Central memory CD4-positive, alpha-beta T cell (primary cell): ENCODE measurements around the gene CLIP4.
A peak's percentile ranks its signal among the peaks of the same experiment; 100 is the strongest.
"Not testable (repeated sequence)": the region's sequence is repeated elsewhere in the genome, so short reads cannot be mapped to it uniquely, and the experiment has no call there.

Source experiments
- DNase-seq: peaks from one replicate; pipeline ENCODE4 v3.0.0; 2022
- total RNA-seq, 3 experiments: gene quantifications; one replicate each; lab custom pipeline; 2026; lab: John Stamatoyannopoulos, UW

The CLIP4 gene
- total RNA-seq, result 51.4 to 123 (median 117) reads per million in 3 experiments

DNA sequence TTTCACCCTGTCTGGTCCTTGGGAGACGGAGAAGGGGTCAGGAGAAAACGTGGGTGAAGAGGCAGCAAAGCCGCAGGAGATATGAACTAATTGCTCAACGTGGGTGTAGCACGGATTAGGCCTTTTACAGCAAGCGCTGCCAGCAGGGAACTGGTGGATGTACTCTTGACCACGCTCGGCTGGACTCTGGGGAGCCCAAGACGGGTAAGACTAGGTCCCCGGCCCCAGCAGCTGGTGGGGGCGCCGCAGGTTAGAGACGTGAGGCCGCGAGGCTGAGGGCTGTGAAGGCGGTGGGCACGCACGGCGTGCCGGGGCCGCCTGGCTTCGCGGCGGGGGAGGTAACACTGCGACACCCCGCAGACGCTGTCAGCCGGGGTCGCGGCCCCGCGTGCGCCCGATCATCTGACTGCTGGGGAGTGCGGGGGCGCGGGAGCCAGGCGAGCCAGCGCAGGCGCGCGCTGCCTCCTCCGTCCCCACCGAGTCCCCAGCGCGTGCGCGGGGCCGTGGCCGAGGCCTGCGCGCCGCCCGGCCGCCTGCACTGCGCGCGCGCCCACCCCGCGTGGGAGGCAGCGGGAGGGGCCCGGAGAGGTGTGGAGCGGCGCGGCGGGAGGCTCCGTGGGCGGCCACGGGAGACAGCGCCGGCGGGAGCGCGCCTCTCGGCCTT lies at the start of gene CLIP4:
Gene CLIP4, plus strand, starts transcription at position 470 of the 664 bp plus-strand sequence. CDS start 5,974 bp downstream, outside the sequence.
- DNase-seq, result peak; percentile 73

DNA sequence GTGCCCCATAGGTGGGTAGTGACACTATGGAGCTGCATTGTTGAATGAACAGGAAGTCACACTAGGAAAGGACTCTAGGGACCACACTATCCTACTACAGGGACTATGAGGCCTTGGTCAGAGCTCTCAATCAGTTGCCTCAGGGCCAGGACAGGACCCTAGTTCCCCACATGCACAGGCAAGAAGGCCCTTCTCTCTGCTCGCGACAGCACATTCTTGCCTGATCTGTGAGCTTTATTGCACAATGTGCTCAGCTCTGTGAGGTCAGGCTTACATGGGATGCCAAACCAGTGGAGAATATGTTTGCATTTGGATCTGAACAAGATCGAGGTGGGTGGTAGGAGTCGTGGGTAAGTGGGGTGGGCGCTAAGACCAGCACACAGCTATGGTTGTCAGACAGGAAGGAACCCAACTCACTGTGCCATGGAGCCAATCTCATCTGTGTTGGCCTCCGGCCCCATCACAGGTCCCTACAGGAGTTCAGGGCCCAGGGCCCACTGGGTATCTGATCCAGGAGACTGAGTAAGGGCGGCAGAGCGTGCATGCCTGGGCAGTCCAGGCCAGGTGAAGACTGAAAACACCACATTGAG lies 48.8 kb upstream of the CLIP4 start:
- no peak for DNase-seq

DNA sequence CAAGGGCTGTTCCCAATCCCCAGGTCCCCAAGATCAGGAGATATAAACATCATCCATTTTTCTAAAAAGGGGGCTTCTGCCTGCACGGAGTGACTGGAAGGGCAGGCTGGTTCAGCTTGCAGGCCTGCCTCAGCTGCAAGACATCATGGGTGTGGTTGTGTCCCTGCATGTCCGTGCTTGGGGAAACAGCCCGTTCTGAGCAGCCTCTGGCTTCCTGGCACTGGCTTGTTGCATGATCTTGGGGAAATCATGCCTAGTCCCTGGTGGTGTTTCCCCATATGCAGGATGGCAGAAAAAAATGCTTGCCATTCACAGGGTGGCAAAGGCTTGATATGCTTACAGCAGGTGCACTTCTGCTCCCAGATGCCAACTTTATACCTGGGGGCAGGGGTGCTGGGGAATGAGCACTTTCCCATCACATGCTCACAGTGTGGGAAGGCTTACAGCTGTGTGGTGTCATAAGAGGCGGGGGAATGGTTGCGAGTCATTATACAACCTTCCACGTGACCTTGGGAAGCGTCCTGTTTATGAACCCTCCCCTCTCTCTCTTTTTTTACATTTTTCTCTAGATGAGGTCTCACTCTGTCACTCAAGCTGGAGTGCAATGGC lies 48.1 kb upstream of the CLIP4 start:
- no peak for DNase-seq

DNA sequence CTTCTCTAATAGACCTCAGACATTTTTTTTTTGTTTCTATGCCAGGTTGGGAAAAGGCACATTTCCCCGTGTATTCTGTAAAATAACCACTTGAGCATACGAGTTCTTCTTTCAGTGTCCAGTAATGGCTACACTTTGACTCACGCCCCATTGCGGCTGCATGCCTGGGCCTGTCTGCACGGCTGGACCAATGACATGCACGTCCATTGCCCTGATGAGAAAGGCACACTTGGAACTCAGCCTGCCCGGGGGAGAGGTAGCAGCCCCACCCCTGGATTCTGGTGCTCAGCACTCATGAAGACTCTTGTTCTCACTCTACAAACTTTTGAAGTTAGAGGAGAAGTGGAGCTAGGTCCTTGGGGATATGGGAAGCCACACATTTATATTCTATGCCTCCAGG lies 46.7 kb upstream of the CLIP4 start:
- DNase-seq, result no peak

GRCh38 chr2:29070526-29070925 lies 44.7 kb upstream of the CLIP4 start:
- no peak for DNase-seq

- no peak for DNase-seq
Measured at GRCh38 chr2:29071032-29071975, 43.9 kb upstream of the CLIP4 start.

DNA sequence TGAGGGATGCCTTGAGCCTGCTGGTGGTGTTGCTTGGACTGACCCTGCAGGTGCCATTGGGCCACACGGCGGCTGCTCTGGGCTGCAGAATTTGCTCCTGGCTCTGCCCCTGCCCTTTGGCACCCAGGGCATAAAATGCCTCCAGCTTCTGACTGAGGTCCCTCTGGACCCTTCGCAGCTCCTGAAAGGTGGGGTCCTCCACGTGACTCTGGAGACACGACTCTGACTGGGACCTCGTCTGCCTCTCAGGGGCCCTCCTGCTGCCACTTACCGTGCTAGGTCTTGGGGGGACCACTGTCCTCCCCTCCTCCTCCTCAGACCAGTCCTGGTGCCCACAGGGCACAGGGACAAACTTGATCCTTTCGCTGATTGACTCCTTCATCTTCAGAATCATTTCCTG lies 43.0 kb upstream of the CLIP4 start:
- no peak for DNase-seq

- no peak for DNase-seq
Measured at GRCh38 chr2:29072971-29073725, 42.1 kb upstream of the CLIP4 start.

- DNase-seq, result no peak
Measured at GRCh38 chr2:29073933-29074332, 41.3 kb upstream of the CLIP4 start.

GRCh38 chr2:29074411-29074810 lies 40.8 kb upstream of the CLIP4 start, which contains the start of gene PCARE:
PCARE (minus strand) TSS chr2:29074523; CDS start chr2:29074261, 262 bp downstream.
- no peak for DNase-seq

DNA sequence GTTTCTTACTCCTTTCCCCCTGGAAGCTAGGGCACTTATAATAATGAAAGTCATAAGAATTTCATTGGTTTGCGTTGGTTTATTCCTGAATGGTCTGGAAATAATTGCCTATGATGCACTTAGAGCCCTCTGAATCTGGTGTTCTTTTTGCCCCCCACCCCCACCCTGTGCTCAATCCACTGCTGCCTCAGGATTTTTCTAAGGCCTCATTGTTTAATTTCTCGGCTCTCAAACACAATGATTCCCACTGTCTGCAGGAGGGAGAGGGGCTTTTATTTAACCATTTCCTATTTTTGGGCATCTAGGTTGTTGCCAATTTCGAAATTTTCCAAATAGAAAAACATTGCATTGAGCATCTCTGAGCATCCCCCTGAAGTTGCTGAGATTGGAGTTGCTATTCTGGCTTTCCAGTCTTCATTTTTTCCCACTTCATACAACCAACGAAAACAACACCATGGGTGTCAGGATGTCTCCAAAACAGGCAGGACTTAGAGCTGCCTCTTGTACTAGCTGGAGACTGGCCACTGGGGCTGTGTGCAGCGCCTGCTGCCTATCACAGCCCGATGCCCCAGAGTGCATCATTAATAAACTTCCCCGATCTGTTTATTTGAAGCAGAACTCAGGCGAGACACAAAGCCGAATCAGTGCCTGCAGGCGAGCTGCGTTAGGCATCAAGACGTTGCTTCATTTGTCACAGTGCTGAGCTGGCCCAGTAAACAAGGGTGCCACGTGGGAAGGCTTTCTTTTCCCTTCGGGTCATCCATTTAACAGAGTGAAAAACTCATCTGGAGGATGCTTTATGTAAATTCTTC lies 39.1 kb upstream of the CLIP4 start:
- no peak for DNase-seq

DNA sequence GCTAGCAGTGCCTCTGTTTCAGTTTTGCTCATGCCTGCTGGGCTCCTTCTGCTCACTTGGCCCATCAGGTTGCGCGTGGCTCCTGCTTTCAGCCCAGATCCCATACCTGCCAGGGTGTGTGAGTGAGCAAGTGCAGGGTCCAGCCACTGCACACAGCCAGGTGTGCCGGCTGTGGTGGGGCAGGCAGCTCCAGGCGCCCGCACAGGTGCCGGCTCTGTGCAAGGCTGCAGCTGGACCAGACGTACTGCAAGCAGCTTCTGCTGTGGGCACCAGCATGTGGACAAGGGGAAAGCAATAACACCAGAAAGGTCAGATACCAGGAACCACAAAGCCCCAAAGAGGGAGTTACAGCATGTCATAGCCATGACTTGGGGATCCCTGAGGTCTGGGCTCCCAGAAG lies 35.3 kb upstream of the CLIP4 start:
- no peak for DNase-seq

GRCh38 chr2:29080886-29081743 lies 34.1 kb upstream of the CLIP4 start:
- no peak for DNase-seq

DNA sequence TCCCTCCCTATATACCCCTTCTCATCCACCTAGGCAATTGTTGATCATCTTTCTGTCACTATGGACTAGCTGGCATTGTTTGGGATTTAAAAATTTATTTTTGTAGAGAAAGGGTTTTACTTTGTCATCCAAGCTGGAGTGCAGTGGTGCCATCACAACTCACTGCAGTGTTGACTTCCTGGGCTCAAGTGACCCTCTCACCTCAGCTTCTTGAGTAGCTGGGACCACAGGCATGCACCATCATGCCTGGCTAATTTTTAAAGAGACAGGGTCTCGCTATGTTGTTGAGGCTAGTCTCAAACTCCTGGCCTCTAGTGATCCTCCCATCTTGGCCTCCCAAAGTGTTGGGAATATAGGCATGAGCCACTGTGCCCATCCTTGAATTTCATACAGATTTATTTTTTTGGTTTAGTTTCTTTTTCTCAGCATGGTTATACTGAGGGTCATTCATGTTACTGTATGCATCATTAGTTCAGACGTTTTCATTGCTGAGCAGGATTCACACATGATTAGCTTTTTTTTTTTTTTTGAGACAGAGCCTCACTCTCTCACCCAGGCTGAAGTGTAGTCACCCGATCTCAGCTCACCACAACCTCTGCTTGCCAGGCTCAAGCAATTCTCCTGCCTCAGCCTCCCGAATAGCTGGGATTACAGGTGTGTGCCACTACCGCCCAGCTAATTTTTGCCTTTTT lies 32.3 kb upstream of the CLIP4 start:
- no peak for DNase-seq

DNA sequence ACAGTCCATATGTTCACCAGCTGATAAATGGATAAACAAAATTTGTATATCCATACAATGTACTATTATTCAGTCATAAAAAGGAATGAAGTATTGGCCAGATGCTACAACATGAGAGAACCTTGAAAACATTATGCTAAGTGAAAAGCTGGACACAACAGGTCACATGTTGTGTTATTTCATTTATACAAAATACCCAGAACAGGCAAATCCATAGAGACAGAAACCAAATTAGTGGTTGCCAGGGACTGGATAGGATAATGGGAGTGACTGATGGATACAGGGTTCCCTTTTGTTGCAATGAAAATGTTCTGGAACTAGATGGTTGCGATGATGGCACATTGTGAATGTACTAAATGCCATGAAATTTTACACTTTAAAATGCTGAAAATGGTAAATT lies 30.7 kb upstream of the CLIP4 start:
- DNase-seq, result no peak

- DNase-seq, result not testable (repeated sequence)
Measured at GRCh38 chr2:29090311-29090710, 24.9 kb upstream of the CLIP4 start.

DNA sequence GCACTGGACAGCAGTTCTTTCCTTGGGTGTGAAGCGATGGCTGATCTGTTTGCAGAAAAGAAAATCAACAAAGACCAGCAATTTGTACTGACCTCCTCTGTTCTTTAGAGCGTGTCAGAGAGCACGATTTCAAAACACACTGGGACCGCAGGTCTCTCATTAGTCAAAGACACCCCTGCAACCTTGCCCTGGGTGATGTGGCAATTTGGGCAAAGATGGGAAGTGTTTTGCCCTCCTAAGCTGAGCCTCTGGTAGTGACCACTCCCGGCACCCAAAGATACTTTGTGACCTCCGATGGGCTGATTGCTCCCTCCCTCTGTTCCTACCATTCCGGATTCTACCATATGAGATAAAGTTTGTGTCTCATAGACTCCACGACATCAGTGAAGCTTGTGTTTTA lies 18.2 kb upstream of the CLIP4 start:
- DNase-seq, result no peak

DNA sequence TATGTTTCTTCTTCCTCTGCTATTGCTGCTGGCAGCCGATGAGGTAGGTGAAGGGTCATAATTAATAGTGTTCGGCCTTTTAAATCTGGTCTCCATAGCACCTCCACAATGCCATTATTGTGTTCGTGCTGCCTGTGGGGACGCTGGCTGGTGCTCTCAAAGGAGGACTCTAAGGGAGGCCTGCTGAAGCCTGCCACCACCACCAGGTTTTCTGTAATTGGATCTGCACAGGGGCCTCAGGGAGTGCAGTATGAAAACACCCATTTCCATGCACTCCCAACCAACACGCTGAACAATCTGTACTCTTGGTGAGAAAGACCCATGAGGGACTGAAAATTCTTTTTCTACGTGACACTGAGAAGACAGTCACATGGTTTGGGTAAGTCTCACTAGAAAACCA lies 17.6 kb upstream of the CLIP4 start:
- no peak for DNase-seq

GRCh38 chr2:29100564-29100963 lies 14.7 kb upstream of the CLIP4 start:
- no peak for DNase-seq

- no peak for DNase-seq
Measured at GRCh38 chr2:29104688-29105087, 10.5 kb upstream of the CLIP4 start.
